Ishikawa (cell line): Measurements from ENCODE around the gene S100A10.

Source experiments
- CEBPB ChIP-seq: IDR thresholded peaks from 2 replicates; pipeline ENCODE4 v1.6.1; 2012
- EGR1 ChIP-seq: IDR thresholded peaks from 2 replicates; pipeline ENCODE4 v1.6.1; 2012
- EP300 ChIP-seq: IDR thresholded peaks from 2 replicates; pipeline ENCODE4 v1.6.1; 2012; ENCODE audit warnings: borderline replicate concordance
- FOXM1 ChIP-seq: IDR thresholded peaks from 2 replicates; pipeline ENCODE4 v1.6.1; 2012; ENCODE audit warnings: low read depth, borderline replicate concordance
- NFIC ChIP-seq: IDR thresholded peaks from 2 replicates; pipeline ENCODE4 v1.6.1; 2012
- RAD21 ChIP-seq: IDR thresholded peaks from 2 replicates; pipeline ENCODE4 v1.6.1; 2012; ENCODE audit warnings: low read depth
- TAF1 ChIP-seq: IDR thresholded peaks from 2 replicates; pipeline ENCODE4 v1.6.1; 2012; ENCODE audit warnings: low read depth, mild to moderate bottlenecking
- TEAD4 ChIP-seq: IDR thresholded peaks from 2 replicates; pipeline ENCODE4 v1.6.1; 2012
- YY1 ChIP-seq: IDR thresholded peaks from 2 replicates; pipeline ENCODE4 v1.6.1; 2012; ENCODE audit warnings: low read depth
- TF ChIP-seq, protein P1 (sequence below): IDR thresholded peaks from 2 replicates; pipeline ENCODE4 v1.6.1; 2012
- TF ChIP-seq, protein P2 (sequence below): IDR thresholded peaks from 2 replicates; pipeline ENCODE4 v1.6.1; 2012; ENCODE audit warnings: low read depth, mild to moderate bottlenecking

GRCh38 chr1:151988405-151988923, 5.2 kb downstream of the S100A10 start:
- TF ChIP-seq TAF1 = no peak
- TF ChIP-seq, protein P1, sequence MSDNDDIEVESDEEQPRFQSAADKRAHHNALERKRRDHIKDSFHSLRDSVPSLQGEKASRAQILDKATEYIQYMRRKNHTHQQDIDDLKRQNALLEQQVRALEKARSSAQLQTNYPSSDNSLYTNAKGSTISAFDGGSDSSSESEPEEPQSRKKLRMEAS = 0 out of 2 replicates have a peak, but pooled peaks have one; percentile 35
- peak; percentile 97 for TF ChIP-seq CEBPB
- TF ChIP-seq YY1 = no peak
- TF ChIP-seq EP300 = peak; percentile 96
- TF ChIP-seq, protein P2, sequence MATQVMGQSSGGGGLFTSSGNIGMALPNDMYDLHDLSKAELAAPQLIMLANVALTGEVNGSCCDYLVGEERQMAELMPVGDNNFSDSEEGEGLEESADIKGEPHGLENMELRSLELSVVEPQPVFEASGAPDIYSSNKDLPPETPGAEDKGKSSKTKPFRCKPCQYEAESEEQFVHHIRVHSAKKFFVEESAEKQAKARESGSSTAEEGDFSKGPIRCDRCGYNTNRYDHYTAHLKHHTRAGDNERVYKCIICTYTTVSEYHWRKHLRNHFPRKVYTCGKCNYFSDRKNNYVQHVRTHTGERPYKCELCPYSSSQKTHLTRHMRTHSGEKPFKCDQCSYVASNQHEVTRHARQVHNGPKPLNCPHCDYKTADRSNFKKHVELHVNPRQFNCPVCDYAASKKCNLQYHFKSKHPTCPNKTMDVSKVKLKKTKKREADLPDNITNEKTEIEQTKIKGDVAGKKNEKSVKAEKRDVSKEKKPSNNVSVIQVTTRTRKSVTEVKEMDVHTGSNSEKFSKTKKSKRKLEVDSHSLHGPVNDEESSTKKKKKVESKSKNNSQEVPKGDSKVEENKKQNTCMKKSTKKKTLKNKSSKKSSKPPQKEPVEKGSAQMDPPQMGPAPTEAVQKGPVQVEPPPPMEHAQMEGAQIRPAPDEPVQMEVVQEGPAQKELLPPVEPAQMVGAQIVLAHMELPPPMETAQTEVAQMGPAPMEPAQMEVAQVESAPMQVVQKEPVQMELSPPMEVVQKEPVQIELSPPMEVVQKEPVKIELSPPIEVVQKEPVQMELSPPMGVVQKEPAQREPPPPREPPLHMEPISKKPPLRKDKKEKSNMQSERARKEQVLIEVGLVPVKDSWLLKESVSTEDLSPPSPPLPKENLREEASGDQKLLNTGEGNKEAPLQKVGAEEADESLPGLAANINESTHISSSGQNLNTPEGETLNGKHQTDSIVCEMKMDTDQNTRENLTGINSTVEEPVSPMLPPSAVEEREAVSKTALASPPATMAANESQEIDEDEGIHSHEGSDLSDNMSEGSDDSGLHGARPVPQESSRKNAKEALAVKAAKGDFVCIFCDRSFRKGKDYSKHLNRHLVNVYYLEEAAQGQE = no peak
- peak; percentile 89 for TF ChIP-seq NFIC
- no peak for TF ChIP-seq RAD21
- TF ChIP-seq TEAD4 = peak; percentile 98
- peak; percentile 92 for TF ChIP-seq FOXM1
- no peak for TF ChIP-seq EGR1
